ENCODE measurements around the gene SP2. TPM values are rescaled to one million over a fixed set of nuclear protein-coding genes. Genes with fewer than 3 reads are reported as not detected.

The SP2 gene
- total RNA-seq, 2 experiments from 2014 or later: 5.8 to 22.1 TPM

DNA sequence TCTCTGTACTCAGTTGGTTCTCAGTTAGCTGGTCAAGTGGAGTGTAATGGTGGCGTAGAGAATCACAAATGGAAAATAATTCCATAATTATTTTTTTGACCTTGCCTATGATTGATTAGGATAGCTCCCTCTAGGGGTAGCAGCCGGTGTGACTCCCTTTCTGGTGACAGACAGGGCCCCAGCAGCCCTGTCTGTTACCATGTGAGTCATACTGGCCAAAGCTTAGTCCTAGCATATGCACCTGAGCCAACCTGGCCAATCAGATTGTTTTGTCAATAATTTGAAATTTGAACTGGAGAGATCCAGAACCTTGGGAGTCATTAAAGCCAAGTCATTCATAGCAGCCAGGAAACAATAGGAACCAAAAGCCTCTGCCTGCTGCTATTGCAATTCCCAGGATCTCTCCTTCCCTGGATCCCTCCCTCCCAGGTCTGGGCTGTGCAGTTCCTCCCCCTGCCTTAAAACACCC lies 50.9 kb downstream of the SP2 start:
- Histone ChIP-seq H3K9me3 (ENCODE audit: low read length) (no peaks in the 10 kb centered on the region), H3K4me2 (ENCODE audit: low read length) (no peak overlapping the region), H2AFZ (ENCODE audit: low read length) (no peak overlapping the region), H4K20me1 (ENCODE audit: insufficient read depth, low read length) (no peaks in the 10 kb centered on the region), H3K4me3 (ENCODE audit: low read depth, low read length, poor library complexity, severe bottlenecking) (no peak overlapping the region), H3K36me3 (ENCODE audit: insufficient read depth, low read length) (peaks cover 42% of the 10 kb centered on the region), H3K4me1 (ENCODE audit: insufficient read depth, low read length, poor library complexity, severe bottlenecking) (peaks cover 50% of the 10 kb centered on the region), H3K27ac (ENCODE audit: low read depth, low read length, poor library complexity, severe bottlenecking) (no peak overlapping the region), H3K9me2 (ENCODE audit: insufficient read depth, low read length) (no peaks in the 10 kb centered on the region), H3K79me2 (ENCODE audit: insufficient read depth, low read depth, low read length) (peaks cover 18% of the 10 kb centered on the region)
- intact Hi-C loops (cut with micrococcal nuclease; ENCODE audit: unreplicated experiment): no loop called here
- BruUV-seq (replicated peaks): no TSS peak
- ChIA-PET CTCF (ENCODE audit: unreplicated experiment) (interaction anchor here (0.9 to 1.0 kb wide), 2 partner anchors 106 to 161 kb away, joined by 3 read pairs; partner anchors contain the start of genes SCRN2 and SNX11), POLR2A (interaction anchor here (0.6 to 1.1 kb wide), 2 partner anchors 23 to 173 kb away, joined by 3 to 4 read pairs; no protein-coding TSS in a partner anchor)
- peak; percentile 71 for DNase-seq (ENCODE audit: low spot score)
- TF ChIP-seq EZH2phosphoT487 (IDR thresholded peaks at IDR 0.05; ENCODE audit: borderline replicate concordance, low read depth, low read length): no peak
- TF ChIP-seq, protein P1, sequence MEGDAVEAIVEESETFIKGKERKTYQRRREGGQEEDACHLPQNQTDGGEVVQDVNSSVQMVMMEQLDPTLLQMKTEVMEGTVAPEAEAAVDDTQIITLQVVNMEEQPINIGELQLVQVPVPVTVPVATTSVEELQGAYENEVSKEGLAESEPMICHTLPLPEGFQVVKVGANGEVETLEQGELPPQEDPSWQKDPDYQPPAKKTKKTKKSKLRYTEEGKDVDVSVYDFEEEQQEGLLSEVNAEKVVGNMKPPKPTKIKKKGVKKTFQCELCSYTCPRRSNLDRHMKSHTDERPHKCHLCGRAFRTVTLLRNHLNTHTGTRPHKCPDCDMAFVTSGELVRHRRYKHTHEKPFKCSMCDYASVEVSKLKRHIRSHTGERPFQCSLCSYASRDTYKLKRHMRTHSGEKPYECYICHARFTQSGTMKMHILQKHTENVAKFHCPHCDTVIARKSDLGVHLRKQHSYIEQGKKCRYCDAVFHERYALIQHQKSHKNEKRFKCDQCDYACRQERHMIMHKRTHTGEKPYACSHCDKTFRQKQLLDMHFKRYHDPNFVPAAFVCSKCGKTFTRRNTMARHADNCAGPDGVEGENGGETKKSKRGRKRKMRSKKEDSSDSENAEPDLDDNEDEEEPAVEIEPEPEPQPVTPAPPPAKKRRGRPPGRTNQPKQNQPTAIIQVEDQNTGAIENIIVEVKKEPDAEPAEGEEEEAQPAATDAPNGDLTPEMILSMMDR (conservative IDR thresholded peaks at IDR 0.05; ENCODE audit: low read length): peak; percentile 96

DNA sequence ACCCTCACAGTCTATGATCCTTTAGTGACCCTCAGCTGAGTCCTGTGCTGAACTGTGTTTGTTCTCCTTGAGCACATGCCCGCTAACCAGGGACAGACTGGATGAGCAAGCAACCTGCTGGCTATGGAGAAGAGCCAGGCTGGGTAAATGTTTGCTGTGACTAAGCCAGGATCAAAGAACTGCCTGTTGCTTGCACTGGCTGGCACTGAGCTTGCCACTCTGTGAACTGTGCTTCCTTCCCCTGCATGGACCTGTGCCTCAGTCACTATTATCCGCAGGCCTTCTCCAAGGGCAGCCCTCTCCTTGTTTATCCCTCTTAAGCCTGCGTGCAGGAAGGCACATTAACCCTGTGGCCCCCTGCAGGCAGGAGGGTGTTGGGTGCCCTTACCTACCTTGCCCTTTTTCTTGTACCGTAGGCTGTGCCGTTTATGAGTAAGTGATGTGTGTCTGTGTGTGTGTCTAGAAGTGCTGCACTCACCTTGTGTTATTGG lies 52.7 kb downstream of the SP2 start:
- no TSS peak for BruUV-seq (replicated peaks)
- H3K36me3 ChIP-seq (ENCODE audit: insufficient read depth, low read length): peaks cover 42% of the 10 kb centered on the region
- H3K4me1 ChIP-seq (ENCODE audit: insufficient read depth, low read length, poor library complexity, severe bottlenecking): peaks cover 33% of the 10 kb centered on the region
- H3K27ac ChIP-seq (ENCODE audit: low read depth, low read length, poor library complexity, severe bottlenecking): peak overlapping the region; percentile 13
- POLR2A ChIA-PET: interaction anchor here (1.9 kb wide), 1 partner anchor 8 kb away, joined by 5 read pairs; the partner anchor contains the start of gene PNPO
- H4K20me1 ChIP-seq (ENCODE audit: insufficient read depth, low read length): no peaks in the 10 kb centered on the region
- CTCF ChIA-PET (ENCODE audit: unreplicated experiment): interaction anchor here (1.6 kb wide), 1 partner anchor 8 kb away, joined by 4 read pairs; the partner anchor contains the start of gene PNPO
- H2AFZ ChIP-seq (ENCODE audit: low read length): no peak overlapping the region
- H3K4me3 ChIP-seq (ENCODE audit: low read depth, low read length, poor library complexity, severe bottlenecking): no peak overlapping the region
- intact Hi-C loops (cut with micrococcal nuclease; ENCODE audit: unreplicated experiment): loop anchor here (1.0 kb wide), 2 partner anchors 22 to 70 kb away; no protein-coding TSS in a partner anchor
- TF ChIP-seq, protein P1 (conservative IDR thresholded peaks at IDR 0.05; ENCODE audit: low read length): no peak
- no peak for TF ChIP-seq EZH2phosphoT487 (IDR thresholded peaks at IDR 0.05; ENCODE audit: borderline replicate concordance, low read depth, low read length)
- peak overlapping the region; percentile 54; the same call in 1 of the 2 replicates for H3K4me2 ChIP-seq (ENCODE audit: low read length)
- no peaks in the 10 kb centered on the region for H3K9me2 ChIP-seq (ENCODE audit: insufficient read depth, low read length)
- H3K79me2 ChIP-seq (ENCODE audit: insufficient read depth, low read depth, low read length): no peaks in the 10 kb centered on the region; the same call in 1 of the 2 replicates
- no peak for DNase-seq (ENCODE audit: low spot score)
- no peaks in the 10 kb centered on the region for H3K9me3 ChIP-seq (ENCODE audit: low read length)
